ENCODE measurements around the gene CCL13. TPM values are rescaled to one million over a fixed set of nuclear protein-coding genes. Genes with fewer than 3 reads are reported as not detected.

CCL13 gene
- total RNA-seq, 1 donor, result not detected

DNA sequence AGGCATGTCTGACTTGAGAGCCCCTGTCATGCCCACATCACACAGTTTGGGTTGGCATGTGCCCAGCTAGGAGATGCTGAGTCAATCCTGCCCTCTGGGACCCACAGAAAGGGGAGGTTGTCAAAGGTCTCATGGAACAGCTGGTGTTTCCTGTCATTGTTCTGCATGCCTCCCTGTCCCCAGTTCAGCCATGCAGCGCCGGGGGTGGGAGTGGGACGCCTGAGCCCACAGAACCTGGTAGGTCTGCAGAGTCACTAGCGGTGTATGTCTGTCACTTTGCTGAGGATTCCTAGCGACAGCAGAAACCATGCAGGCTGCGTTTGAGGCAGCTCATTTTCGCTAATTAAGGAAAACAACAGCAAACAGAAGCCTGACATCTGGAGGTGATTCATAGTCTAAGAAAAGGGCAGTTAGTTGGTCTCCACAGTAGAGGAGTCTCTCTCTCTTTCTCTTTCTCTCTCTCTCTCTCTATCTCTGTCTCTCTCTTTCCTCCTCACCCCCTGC is 26.4 kb downstream of the CCL13 start:
- DNase-seq (ENCODE audit: low read depth in 2 of 3, low spot score in 2 of 3), result peak in 2 of 3 donors; percentile 78 to 92

DNA sequence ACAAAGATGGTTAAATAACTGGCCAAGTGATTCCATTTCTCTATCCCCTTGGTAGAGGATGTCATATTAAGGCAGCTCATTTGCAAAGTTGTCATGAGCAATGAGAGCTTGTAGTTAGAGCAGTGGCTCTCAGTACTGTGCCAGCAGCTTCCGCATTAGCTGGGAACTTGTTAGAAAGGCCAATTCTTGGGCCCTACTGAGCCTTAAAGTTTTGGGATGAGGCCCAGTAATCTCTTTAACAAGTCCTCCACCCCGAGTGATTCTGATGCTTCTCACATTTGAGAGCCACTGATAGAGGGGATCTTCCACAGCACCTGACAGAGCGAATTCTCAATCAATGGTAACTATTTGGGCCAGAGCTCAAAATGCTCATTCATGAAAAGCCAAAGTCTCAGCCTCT is 26.9 kb downstream of the CCL13 start:
- no peak for DNase-seq (ENCODE audit: low read depth in 2 of 3, low spot score in 2 of 3)

DNA sequence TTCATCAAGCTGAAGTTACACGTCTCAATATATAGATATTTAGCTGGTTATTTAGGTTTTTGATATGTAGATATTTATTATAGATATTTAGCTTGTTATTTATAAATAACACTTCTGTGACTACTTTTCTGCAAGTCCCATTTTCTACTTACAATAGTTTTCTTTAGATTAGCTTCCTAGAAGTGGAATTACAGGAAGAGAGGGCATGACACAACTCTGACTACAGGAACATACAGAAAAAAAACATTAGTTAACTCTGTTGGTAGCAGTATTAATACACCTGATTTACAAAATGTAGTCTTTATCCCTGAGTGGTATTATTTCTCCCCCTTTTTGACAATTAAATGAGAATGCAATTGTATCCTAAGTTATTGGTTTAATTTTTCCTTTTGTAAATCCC is 28.0 kb downstream of the CCL13 start:
- DNase-seq (ENCODE audit: low read depth in 2 of 3, low spot score in 2 of 3), result no peak

DNA sequence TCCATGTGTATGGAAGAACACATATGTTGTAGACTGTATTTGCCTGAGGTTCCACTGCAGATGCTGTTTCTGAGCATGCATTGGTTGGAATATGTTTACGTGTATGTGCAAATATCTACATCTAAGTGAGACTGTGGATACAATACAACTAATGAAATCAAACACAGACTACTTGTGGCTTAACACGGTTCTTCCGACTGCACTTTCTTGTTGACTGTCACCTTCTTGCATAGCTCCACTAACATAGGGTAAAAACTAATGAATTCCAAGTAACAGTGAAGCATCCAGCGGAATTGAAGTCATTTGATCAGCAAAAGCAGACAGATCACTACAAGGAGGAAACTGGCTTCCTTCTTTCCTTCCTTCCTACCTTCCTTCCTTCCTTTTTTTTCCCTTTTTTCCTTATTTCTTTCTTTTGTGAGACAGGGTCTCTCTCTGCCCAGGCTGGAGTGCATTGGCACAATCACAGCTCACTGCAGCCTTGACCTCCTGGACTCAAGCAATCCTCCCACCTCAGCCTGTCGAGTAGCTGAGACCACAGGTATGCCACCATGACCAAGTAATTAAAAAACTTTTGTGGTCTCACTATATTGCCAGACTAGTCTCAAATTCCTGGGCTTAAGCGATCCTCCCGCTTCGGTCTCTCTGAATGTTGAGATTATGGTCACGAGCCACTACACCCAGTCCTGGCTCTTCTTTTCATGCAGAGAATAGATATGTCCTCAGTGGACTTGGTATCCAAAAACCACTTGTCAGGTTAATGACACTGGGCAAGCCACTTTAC is 28.7 kb downstream of the CCL13 start:
- DNase-seq (ENCODE audit: low read depth in 2 of 3, low spot score in 2 of 3), result no peak

DNA sequence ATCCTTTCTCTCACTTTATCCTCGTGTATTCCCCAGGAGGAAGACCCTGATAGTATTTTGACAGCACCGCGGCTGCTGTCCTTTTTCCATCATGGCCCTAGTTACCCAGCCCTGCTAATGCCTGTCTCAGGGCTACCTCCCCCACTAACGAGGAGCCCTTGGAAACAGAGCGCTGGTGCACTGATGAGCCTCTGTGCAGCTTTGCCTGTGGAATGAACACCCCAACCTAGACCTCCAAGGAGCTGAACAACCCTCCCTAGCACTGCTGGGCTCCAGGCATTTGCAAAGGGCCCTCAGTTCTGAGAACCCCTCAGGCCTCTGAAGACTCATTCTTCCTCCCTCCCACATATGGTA is 30.0 kb downstream of the CCL13 start:
- no peak for DNase-seq (ENCODE audit: low read depth in 2 of 3, low spot score in 2 of 3)

DNA sequence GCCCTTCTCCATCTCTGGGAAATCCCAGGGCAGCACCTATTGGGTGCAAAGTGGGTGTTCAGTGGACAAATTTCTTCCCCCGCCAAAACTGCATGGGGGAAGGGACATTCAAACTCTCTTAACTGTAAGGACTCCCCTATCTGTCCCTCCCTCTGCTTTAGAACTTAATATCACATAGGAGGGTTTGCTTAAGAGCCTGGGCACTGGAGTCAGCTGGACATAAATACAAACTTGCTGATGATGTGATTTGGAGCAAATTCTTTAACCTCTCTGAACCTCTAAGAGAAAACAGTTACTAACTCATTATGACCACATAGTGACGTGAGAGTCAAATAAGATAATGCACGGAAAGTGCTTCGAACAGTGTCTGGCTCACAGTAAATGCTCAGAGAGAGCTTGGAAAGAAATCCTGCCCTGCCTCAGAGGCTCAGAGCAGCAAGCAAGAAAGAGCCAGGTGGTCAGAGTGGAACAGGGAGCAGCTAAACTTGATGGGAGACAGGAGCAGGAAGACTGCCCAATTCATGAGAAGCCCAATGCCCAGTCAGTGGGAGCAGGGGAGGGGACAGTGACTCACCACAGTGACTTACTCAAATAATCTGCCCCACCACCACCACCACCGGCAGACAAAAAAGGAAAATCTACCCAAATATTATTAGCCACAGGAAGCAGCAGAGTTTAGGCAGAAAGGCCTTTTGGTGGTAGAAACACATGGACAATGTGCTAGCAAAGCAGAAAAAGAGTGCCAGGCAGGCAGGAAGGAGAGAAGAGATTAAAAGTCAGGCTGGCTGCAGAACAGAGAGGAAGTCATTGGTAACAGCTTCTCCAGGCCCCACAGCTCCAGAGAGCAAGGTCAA is 30.6 kb downstream of the CCL13 start:
- peak in 2 of 3 donors; percentile 66 to 77 for DNase-seq (ENCODE audit: low read depth in 2 of 3, low spot score in 2 of 3)

DNA sequence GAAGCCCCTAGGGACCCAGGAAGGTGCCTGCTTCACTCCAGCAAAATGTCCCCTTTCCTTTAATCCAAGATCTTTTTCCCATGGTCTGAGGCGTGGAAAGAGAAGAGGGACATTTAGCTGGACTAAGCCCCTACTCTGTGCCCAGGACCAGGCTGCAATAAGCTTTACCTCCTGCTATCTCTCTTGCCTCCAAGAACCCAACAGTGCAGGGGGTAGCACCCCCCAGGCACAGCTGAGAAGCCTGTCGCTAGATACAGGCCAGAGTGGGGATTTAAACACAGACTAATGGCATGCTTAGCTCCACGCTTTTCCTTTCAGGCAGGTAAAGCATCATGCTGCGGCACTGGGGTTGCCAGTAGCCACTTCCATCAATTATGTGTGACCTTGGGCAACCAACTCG is 31.3 kb downstream of the CCL13 start:
- no peak for DNase-seq (ENCODE audit: low read depth in 2 of 3, low spot score in 2 of 3)

DNA sequence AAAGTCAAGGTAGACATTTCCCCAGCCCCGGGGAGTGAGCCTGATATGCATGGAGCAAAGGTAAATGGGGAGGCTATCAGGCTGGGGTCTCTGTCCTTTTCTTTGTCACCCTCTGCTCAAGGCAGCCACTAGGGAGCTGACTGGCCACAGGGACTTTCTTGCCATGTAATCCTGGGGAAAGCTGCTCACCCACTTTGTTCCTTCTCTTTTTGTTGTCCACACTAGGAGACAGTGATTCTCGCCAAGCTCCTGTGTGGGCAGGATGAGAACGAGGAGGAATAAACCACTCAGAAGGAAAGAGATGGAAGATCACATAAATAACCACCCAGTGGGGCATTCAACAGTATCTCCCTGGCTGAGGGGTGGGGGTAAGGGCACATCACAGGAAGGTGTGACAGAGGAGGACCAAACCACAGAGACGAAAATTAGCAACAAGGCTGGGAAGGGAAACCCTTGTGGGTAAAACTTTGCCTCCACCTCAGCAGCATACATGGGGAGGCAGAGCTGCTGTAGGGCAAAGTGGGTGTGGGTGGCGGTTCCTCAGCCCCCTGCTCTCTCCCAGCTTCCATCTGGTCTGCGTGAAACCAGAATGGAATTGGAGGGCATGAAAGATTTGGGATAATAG is 33.0 kb downstream of the CCL13 start:
- peak in 1 of 3 donors; percentile 50 for DNase-seq (ENCODE audit: low read depth in 2 of 3, low spot score in 2 of 3)

DNA sequence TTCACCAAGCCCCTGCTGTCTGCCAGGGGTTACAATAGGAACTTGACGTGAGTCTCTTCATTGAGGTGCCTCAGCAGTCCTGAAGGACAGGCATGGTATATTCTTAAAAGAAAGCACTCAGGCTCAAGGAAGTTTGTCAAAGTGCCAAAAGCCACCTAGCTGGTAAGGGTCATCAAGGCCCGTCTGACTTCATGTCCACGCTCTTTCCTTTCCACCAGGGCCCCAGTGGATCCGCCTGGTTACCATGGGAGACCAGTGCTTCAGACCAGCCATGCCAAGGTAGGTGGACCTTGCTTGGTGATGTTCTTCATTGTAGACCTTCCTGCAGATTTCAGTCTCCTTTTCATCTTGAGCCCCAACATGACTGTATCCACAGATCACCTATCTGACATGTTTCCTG is 34.4 kb downstream of the CCL13 start:
- no peak for DNase-seq (ENCODE audit: low read depth in 2 of 3, low spot score in 2 of 3)

DNA sequence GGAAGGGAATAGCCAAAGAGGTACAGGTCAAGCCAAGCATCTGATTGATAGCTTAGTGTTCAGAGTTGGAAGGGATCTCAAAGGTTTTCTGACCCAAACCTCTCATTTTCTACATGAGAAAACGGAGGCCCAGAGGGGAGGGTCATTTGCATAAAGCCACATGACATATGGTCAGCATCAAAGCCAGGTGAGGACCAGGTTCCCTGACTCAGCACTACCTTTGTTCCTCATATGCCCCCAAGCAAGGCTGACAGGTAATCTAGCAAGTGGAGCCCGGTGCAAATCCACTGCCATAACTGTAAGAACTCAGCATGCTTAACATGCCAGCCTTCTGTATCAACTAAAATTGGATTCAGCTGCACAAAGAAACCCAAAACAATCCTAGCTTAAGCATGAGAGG is 35.0 kb downstream of the CCL13 start:
- no peak for DNase-seq (ENCODE audit: low read depth in 2 of 3, low spot score in 2 of 3)

DNA sequence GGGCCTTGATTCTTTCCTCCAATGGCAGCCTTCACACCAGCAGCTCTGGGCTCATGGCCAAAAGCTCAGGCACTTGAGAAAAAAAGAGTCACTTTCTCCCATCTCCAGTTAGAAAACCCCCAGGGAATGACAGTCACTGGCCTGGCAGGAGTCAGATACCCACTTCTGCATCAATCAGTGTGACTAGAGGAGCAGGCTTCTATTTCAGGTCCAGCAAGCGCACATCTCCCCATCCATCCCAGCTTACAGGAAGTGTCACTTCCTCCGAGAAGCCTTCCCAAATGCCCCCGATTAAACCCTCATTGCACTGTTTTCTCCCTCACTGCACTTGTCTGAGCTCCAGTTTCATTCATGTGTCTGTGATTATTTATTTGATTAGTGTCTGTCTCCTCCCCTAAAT is 37.1 kb downstream of the CCL13 start:
- no peak for DNase-seq (ENCODE audit: low read depth in 2 of 3, low spot score in 2 of 3)

DNA sequence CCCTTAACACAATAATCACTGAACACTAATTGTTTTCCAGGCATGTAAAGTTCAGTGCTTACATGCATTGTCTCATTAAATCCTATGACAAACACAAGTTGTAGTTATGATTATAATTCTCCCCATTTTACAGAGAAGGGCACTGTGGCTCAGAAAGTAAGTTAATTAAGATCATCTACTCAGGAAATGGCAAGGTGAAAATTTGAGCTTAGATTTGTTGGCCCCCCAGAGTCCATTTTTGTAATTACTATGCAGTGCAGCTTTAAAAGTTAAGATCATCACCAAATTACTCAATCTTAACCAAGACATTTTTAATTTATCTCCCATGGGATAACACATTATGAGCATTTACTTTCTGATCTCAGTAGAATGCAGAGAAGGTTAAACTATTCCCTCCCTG is 41.0 kb downstream of the CCL13 start:
- DNase-seq (ENCODE audit: low read depth in 2 of 3, low spot score in 2 of 3), result no peak

DNA sequence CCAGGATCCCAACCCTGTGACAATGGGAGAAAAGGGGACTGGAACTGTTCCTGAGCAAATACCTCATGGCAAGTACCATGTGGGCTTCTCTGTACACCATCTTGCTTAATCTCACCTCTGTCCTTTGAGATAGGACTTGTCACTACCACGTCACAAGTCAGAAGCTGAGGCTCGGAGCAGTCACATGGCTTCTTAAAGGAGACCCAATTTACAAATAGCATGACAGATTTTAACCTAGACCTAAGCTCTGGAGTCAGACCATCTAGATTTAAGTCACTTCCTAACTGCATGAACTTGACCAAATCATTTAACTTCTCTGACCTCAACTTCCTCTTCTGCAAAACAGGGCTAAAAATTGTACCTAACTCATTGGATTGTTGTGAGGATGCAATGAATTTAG is 42.7 kb downstream of the CCL13 start:
- DNase-seq (ENCODE audit: low read depth in 2 of 3, low spot score in 2 of 3), result peak in 1 of 3 donors; percentile 61

DNA sequence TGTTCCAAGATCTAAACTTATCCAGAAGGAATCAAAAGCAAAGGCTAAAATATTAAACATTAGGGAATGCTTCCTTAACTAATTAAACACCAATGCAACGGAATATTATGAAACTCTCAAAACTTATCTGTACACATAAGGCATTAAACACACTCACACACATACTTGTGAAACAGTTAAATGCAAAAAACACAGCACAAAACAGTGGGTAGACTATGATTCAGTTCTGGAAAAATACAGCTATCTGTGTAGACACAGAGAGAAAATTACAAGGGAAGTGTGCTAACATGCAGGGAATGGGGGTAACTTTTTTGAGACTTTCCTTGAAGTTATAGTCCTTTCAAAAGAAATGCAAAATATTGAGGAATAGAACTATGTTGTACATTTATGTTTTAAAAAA is 43.4 kb downstream of the CCL13 start:
- DNase-seq (ENCODE audit: low read depth in 2 of 3, low spot score in 2 of 3), result no peak

DNA sequence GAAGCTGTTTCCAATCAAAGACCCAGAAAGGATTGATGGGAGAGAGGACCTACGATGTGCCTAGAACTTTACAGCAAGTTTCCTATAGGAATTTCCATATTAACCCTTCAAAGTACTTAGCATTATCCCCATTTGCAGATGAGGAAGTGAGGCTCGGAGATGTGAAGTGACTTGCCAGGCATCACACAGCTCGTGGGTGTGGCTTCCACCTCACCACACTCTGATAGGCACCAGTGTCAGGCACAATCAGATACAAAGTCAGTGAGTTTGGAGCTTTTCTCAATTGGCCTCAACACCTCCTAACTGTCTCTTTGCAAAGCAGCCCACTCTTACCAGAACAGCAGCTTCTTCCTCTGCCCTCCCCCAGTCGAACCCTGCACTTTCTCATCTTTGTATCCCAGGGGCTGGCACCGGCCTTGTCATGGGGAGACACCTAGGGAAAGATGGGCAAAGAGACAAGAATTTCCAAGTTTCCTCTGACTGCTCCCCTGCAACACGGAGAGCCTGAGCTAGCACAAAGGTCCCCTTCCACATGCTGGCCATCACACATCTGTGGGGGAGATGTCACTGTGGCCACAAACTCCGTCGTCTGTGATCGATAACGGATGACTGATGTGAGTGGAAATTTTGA is 44.1 kb downstream of the CCL13 start:
- DNase-seq (ENCODE audit: low read depth in 2 of 3, low spot score in 2 of 3), result no peak

DNA sequence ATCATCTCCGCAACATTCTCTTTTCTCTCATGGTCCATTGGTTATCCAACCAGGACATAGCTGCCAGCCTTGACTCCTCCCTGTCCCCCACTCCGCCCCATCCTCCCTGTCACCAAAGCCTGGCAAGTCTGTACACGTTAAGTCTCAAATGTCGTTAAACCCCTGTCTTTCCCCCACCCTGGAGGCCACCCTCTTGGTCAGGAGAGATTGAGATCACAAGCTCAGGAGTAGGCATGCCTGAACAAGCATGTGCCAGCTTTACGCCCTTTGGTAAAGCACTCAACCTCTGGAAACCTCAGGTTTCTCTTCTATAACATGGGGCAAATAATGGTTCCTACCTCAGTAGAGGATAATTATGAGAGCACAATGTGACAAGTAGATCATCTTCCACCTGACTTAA is 44.9 kb downstream of the CCL13 start:
- no peak for DNase-seq (ENCODE audit: low read depth in 2 of 3, low spot score in 2 of 3)

DNA sequence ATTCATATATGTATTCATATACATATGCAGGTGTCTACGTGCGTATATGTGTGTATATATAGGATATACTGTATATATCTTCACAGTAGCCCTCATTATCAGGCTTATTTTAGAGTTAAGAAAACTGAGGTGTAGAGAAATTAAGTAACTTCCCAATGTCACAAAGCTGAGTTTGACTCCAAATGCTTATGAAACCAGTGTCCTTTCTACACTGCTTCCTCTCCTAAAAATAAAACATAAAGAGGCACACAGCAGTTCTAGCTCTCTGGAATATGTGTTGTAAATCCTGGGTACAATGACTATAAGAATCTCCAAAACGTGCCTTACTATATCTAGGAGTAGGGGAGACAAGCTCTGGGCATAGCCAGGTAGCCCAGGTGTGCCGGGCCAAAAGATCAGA is 46.7 kb downstream of the CCL13 start:
- DNase-seq (ENCODE audit: low read depth in 2 of 3, low spot score in 2 of 3), result no peak

DNA sequence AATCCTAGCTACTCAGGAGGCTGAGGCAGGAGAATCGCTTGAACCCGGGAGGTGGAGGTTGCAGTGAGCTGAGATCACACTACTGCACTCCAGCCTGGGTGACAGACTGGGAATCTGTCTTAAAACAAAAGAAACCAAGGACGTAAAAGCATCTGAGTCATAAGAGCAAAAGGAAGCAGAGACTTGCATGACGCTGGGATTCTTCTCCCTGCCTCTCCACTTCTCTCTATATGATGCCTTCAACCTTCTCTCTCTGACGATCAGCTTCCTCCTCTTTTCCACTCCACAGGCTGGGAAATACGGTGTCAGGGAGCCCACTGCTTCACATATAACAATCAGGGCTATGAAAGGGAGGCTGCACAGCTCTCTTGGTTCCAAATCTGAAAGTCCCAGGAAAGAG is 49.9 kb downstream of the CCL13 start:
- no peak for DNase-seq (ENCODE audit: low read depth in 2 of 3, low spot score in 2 of 3)
